Ecto neural progenitor cell (in vitro differentiated cells): ENCODE results near the gene HOXC11.

Experiments used
- DNase-seq: peaks from one replicate; pipeline ENCODE4 v3.0.0-alpha.2; 2018; ENCODE audit warnings: low spot score

The HOXC11 gene

DNA sequence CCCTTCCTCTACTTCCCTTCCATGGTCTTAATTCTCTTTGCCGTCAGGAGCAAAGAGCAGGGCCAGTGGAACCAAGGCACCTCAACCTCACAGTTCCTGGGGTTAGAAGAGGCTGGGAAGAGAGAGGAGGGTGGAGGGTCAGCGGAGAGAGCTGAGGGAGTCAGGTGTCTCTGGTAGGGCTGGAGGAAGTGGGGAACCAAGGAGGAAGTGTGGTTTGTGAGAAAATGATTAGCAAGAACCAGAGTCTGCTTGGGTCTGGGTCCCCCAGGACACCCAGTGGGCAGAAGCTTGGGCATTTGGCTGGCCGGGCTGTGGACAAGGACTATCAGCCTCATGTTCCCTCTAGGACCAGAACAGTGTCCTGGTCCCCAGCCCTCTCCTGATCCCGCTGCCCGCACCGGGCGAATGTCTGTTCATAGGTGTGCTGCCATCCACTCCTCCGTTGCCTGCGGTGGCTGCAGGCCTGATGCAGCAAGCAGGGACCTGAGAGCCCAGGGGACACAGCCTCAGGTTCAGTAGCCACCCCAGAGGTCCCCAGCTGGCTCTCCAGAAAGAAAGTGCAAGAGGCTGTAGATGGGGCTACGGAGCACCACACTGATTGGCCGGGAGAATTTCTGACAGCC lies 15.9 kb upstream of the HOXC11 start:
- no peak for DNase-seq

- no peak for DNase-seq
These were observed 14.8 kb upstream of the HOXC11 start for GRCh38 chr12:53958128-53958527.

DNA sequence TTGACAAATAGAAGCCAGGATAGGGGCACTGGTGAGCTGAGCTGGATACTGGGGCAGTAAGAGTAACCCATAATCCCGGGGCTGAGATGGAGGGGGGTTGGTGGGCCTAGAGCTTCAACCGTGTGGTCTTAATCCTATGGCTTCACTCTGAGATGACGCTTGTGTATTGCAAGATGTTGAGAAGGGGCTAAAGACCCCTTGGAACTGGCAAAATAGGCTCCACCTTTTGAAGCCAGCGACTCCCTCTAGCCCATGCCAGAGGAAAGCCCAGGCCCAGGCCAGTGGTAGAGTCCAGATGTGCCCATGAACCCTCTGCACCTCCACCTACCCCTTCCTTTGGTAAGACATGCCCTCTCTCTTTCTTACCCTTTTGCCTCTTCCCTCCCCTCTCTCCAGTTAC lies 13.6 kb upstream of the HOXC11 start:
- DNase-seq = no peak

- no peak for DNase-seq
These were observed 12.5 kb upstream of the HOXC11 start for GRCh38 chr12:53960187-53961024.

DNA sequence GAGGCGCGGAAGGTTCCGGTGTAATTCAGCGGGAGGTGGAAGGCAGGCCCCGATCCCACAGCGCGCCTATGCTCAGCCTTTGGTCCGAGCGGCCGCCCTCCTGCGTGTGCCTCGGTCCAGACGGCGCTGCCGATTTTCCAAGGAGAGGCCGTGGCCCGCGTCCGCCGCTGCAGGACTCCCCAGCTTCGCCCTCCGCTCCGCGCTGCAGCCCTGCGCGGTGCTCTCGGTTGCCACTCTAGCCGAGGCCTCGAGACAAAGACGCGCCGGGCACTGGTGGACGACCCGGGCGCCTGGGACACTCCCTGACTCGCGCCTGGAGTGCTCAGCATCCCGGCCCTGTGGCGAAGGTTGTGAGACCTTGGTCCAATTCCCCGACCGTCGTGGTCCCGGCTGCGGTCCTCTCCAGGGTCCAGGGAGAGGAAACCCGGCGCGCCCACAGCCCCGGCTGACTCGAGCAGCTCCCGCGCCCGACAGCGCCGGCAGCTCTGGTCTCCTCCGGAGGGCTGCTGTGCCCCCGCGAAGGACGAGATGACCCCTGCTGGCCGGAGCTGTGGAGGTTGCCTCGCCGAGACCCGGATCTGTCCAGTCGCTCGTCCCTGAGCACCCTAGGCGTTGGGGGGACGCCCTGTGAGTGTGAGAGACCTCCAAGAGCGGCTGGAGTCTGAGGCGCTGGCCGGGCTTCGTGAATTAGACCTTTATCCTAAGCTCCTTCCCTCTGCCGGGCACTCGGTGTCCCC lies 11.7 kb upstream of the HOXC11 start:
- peak; percentile 85 for DNase-seq

DNA sequence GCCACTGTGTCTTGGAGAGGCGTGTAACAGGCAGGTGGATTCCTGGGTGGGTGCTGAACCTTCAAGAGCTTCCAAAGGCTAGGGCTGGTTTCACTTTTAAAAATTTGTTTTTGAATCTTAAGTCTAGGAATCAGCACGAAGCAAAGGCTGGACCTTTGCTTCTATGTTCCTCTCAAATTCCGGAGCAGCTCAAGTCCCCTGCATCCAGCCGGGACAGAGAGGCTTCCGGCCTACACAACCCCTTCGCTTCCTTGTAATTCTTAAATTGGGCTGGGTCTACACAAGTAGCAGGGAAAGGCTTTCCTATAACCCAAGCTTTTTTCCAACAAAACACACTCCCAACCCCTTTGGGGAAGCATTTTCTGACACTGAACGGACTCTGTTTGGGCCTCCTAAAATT lies 9.9 kb upstream of the HOXC11 start:
- no peak for DNase-seq

- no peak for DNase-seq
These were observed 9.3 kb upstream of the HOXC11 start for GRCh38 chr12:53963434-53964314.

DNA sequence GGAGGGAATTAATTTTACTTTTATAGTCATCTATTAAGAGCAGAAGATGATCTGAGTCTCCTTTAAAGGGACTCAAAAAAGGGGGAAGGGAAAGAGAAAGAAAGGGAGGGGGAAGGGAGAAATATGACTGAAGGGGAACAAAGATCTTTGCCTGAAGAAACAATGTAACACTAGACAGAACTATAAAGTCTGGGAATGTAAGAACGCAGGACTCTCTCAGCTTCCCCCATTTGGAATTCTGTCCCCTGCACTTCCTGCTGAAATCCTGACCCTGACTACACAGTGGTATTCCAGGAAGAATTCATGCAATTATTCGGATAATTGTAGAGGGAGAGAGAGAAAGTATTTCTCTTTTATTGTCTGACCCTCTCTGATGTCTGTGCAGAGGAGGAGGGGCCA lies 8.6 kb upstream of the HOXC11 start:
- no peak for DNase-seq

- DNase-seq = no peak
These were observed 7.4 kb upstream of the HOXC11 start for GRCh38 chr12:53965281-53966084.

DNA sequence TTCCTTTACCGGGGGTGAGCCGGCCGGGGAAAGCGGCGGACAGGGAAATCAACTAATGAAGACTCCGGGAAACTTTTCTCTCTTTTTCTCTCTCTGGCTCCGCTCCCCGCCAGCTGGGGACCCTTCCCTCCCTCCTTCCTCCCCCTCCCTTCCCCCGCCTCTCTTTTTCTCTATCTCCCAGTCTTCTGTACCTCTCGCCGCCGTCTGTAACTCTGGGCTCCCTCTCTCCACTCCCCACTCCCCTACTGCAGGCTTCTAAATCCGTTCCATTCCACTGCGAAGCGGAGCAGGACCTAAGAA lies 6.9 kb upstream of the HOXC11 start:
- DNase-seq = no peak

GRCh38 chr12:53966385-53967133 lies 6.4 kb upstream of the HOXC11 start:
- DNase-seq = no peak

GRCh38 chr12:53967421-53967925 lies 5.5 kb upstream of the HOXC11 start:
- DNase-seq = no peak

- DNase-seq = no peak
These were observed 4.5 kb upstream of the HOXC11 start for GRCh38 chr12:53968214-53969127.

DNA sequence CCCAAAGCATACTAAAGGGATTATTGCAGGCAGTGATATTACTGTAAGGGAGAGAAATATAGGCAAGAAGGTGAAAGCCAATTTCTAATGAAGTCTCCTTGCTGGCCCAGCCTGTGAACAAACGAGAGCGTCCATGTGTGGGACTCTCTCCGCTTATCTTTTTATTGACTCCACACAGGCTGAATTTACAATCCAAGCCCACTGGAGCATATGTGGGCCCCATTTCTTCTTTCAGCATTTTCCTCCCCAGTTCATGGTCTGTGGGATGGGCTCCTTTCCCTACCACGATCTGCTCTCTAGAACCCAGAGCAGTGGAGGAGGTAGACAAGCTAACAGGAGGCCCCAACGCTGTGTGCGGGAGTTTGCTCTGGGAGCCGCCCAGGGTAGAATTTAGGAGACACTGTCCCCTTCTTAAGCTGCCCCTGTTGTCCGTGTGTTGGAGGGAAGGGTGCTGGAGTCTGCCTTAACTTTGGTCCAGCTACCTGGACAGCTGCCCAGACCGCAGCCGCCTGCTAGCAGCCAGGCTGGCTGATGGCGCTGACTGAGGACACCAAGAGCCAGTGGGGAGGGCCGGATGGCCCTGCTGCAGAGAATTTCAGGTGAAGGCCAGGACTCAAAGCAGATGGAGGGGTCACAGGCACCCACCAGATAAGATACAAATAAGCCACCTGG lies 3.2 kb upstream of the HOXC11 start:
- DNase-seq = no peak

- DNase-seq = no peak
These were observed 2.5 kb upstream of the HOXC11 start for GRCh38 chr12:53970451-53970850.

DNA sequence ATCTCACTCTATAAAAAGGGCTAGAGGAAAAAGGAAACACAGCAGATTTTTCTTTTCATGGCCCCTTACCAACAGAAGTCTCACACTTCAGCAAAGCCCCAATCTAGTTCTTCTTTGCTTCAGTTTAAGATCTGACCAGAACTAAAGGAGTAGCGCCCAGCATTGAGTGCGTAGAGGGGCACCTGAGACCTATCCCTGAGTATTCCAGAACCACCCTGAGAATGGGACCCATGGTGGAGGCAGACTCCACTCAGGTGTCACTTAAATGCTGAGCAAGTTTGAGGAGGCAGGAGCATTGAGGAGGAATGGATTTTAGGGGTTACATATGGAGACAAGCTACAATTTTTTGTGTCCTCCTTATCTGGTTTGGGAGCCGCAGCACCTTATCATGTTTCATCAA lies 1.8 kb upstream of the HOXC11 start:
- no peak for DNase-seq

- no peak for DNase-seq
These were observed 1.2 kb upstream of the HOXC11 start for GRCh38 chr12:53971686-53972085.

DNA sequence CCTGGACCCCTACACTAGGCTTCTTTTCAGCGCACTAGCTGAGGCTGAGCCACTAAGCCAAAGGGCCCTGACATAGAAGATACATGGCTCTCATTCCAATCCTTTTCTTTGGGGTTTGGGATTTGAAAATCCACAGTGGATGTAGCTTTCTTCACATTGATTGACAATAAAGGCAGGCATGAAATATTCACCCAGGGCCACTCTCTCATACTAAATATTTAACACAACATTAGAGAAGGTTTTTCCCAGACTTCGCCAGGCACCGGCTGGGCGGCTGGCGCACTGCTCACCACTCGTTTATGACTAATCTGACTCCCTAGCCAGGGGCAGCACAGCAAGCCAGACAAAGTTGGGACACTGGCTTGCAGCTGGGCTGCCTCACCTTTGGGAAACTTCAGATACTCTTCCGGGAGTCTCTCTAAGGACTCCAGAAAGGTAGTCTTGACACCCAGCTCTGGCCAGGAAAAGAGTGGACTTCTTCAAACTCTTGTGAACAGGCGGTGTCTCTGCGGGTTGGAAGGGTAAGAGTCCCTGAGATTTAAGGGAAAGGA lies 699 bp upstream of the HOXC11 start:
- DNase-seq = no peak
